CD4-positive, alpha-beta memory T cell (primary cell): ENCODE results near the gene IRF4. TPM values are rescaled to one million over a fixed set of nuclear protein-coding genes. Genes with fewer than 3 reads are reported as not detected.

ENCODE experiments used
- CTCF ChIA-PET: fragments of 350-600 bp; sonication (Branson Sonifier 250); formaldehyde crosslinking; loops from one replicate; lab custom pipeline; 2021; ENCODE audit warnings: inconsistent platforms; ENCODE audit not compliant: partially characterized antibody; lab: Charles Lee
- POLR2A ChIA-PET: fragments of 350-600 bp; sonication (Branson Sonifier 250); formaldehyde crosslinking; loops from one replicate; lab custom pipeline; 2021; ENCODE audit not compliant: partially characterized antibody; lab: Charles Lee
- DNase-seq, 5 donors: peaks; one replicate each; pipeline versions ENCODE4 v3.0.0 to v3.0.0-alpha.2; 2020 to 2022; ENCODE audit warnings: mixed read lengths in 1 of 5
- H3K27ac ChIP-seq: one replicate; pipeline ENCODE4 v1.7.0; 2013; ENCODE audit warnings: low read depth, low read length
- H3K27me3 ChIP-seq: 2 replicates; pipeline ENCODE4 v1.7.0; 2013; ENCODE audit warnings: mild to moderate bottlenecking, low read length, moderate library complexity; ENCODE audit not compliant: insufficient read depth
- H3K36me3 ChIP-seq: 2 replicates; pipeline ENCODE4 v1.7.0; 2013; ENCODE audit warnings: mild to moderate bottlenecking, low read length, moderate library complexity; ENCODE audit not compliant: insufficient read depth
- H3K4me1 ChIP-seq: 2 replicates; pipeline ENCODE4 v1.7.0; 2013; ENCODE audit warnings: mild to moderate bottlenecking, low read length, moderate library complexity; ENCODE audit not compliant: insufficient read depth
- H3K4me3 ChIP-seq, 2 donors: one replicate each; pipeline ENCODE4 v1.7.0; 2013; ENCODE audit warnings: low read length in 2 of 2, mild to moderate bottlenecking in 1 of 2
- H3K9me3 ChIP-seq, 2 donors: one replicate each; pipeline ENCODE4 v1.7.0; 2013; ENCODE audit warnings: low read length in 2 of 2, control low read depth in 1 of 2; ENCODE audit not compliant: control insufficient read depth in 1 of 2
- H3K27ac Mint-ChIP-seq, 7 donors: one replicate each; pipeline ENCODE4 v1.8.0; 2020 to 2021; ENCODE audit warnings: mixed read lengths in 7 of 7, mild to moderate bottlenecking in 6 of 7, inconsistent platforms in 3 of 7, moderate library complexity in 3 of 7
- H3K27me3 Mint-ChIP-seq, 2 donors: one replicate each; pipeline ENCODE4 v1.8.0; 2020 to 2021; ENCODE audit warnings: mixed read lengths in 2 of 2
- H3K36me3 Mint-ChIP-seq, 2 donors: one replicate each; pipeline ENCODE4 v1.8.0; 2020 to 2021; ENCODE audit warnings: mixed read lengths in 2 of 2, inconsistent platforms in 1 of 2, mild to moderate bottlenecking in 1 of 2
- H3K4me1 Mint-ChIP-seq, 4 donors: one replicate each; pipeline ENCODE4 v1.8.0; 2020 to 2021; ENCODE audit warnings: mixed read lengths in 4 of 4, mild to moderate bottlenecking in 1 of 4
- H3K4me3 Mint-ChIP-seq, 8 donors: one replicate each; pipeline ENCODE4 v1.8.0; 2020 to 2021; ENCODE audit warnings: mixed read lengths in 8 of 8, mild to moderate bottlenecking in 7 of 8, moderate library complexity in 6 of 8, inconsistent platforms in 3 of 8
- H3K9me3 Mint-ChIP-seq, 8 donors: one replicate each; pipeline ENCODE4 v1.8.0; 2020 to 2021; ENCODE audit warnings: mixed read lengths in 8 of 8, mild to moderate bottlenecking in 5 of 8, inconsistent platforms in 3 of 8, moderate library complexity in 1 of 8
- intact Hi-C: fragments of 100-400 bp; cut with micrococcal nuclease; formaldehyde crosslinking; loops from one replicate; pipeline ENCODE4 v1.15.1; 2023
- polyA plus RNA-seq, 2 donors: library from polyadenylated mRNA; unstranded; fragments of 300-500 nt; fragmentation: Illumina TruSeq; gene quantifications; one replicate each; pipeline ENCODE4 v1.2.3, GENCODE V29; 2021
- total RNA-seq, 2 experiments: library from RNA; stranded (reverse); gene quantifications; one replicate each; pipeline ENCODE4 v1.2.3, GENCODE V29; 2021

The IRF4 gene
- total and polyA plus RNA-seq, 4 experiments from 2014 or later = 2.7 to 8.6 (median 7.1) TPM

DNA sequence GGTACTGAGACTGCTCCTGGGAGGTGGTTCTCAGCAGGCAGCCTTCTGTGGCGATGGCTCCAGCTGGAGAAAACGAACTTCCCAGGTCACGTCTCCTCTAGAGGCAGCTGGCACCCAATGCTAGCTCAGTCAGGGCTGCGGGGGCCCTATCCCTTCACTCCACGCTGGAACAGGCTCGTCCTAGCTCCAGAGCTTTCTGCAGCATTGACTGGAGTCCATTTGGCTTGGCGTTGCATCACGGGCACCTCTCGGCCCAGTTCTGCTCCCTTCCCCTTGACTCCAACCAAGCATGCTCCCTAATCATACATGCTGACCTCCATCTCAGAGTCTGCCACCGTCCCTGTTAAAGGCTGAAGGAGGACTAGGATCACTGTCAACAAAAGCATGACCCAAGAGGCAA is 5.9 kb upstream of the IRF4 start:
- Histone ChIP-seq H3K27me3 (no peaks in the 10 kb centered on the region), H3K4me3 (no peak overlapping the region), H3K27ac (no peak overlapping the region), H3K9me3 (no peaks in the 10 kb centered on the region), H3K36me3 (no peaks in the 10 kb centered on the region), H3K4me1 (peaks cover 16% of the 10 kb centered on the region)
- intact Hi-C loops = loop anchor here (5.0 kb wide), 2 partner anchors 402 to 997 kb away; no protein-coding TSS in a partner anchor
- Mint-ChIP-seq H3K4me3 (peak overlapping the region in 1 of 8 donors; percentile 54), H3K4me1 (peaks cover 8 to 15% (median 12%) of the 10 kb centered on the region in 4 donors), H3K36me3 (no peaks in the 10 kb centered on the region), H3K27me3 (peaks cover 13 to 21% of the 10 kb centered on the region in 2 donors), H3K27ac (no peak overlapping the region), H3K9me3 (peaks cover 0 to 5% (median 0%) of the 10 kb centered on the region in 8 donors)
- no peak for DNase-seq
- ChIA-PET CTCF (no interaction called here), POLR2A (no interaction called here)

DNA sequence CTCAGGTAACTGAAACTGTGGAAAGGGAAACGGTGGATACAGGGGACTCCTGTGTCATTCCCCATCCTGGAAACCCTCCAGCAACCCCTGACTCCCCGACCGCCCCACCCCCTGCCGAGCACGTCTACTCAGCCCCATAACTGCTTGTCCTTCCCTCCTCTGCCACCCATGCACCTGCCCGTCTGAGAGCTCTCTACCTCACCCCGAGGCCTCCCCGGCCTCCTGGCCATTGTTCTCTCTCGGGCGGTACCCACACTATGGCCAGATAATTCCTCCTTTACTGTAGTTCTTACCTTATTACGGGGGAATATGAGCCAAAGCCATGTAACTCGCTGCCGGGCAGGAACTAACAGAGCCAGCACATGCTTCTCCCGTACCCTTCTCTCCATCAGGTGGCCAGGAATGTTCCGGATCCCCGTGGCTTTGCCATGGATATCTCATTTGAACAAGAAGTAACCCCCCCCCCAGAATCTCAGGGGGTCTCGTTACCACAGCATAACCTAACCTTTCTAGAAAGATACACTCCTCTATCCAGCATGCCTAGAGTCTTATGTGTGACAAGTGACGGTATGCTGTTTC is 4.8 kb upstream of the IRF4 start:
- intact Hi-C loops = loop anchor here (5.0 kb wide), 2 partner anchors 401 to 996 kb away; no protein-coding TSS in a partner anchor
- Histone ChIP-seq H3K4me3 (no peak overlapping the region), H3K9me3 (no peaks in the 10 kb centered on the region), H3K27me3 (no peaks in the 10 kb centered on the region), H3K4me1 (peaks cover 23% of the 10 kb centered on the region), H3K36me3 (no peaks in the 10 kb centered on the region), H3K27ac (no peak overlapping the region)
- DNase-seq = no peak
- no peaks in the 10 kb centered on the region for H3K36me3 Mint-ChIP-seq
- CTCF ChIA-PET = no interaction called here
- POLR2A ChIA-PET = no interaction called here
- H3K27me3 Mint-ChIP-seq = peaks cover 8 to 25% of the 10 kb centered on the region in 2 donors
- peaks cover 14 to 24% (median 19%) of the 10 kb centered on the region in 4 donors for H3K4me1 Mint-ChIP-seq
- no peak overlapping the region for H3K4me3 Mint-ChIP-seq
- H3K27ac Mint-ChIP-seq = no peak overlapping the region
- peaks cover 0 to 5% (median 0%) of the 10 kb centered on the region in 8 donors for H3K9me3 Mint-ChIP-seq

DNA sequence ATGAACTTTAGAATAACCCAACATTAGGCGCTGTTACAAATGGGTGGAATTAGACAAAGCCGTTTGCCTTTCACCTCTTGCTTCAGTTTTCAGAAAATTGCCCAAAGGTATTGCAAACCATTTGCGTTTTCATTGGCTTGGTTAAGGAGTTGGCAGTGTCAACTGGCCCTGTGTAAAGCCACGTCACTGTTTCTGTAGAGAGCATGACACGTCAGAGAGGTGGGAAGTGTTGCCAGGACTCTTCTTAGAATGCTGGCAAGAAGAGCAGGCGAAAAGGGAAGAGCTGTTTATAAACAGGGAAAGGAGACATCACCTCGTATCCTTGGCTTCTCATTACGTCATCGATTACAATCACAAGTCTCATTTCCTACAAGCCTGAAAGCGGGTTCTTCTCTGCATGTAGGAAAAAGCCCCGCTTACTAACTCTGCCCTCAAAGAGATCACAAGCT is 4.2 kb upstream of the IRF4 start:
- no peak overlapping the region for H3K27ac ChIP-seq
- H3K4me3 Mint-ChIP-seq = no peak overlapping the region
- no peak overlapping the region for H3K4me3 ChIP-seq
- H3K27ac Mint-ChIP-seq = no peak overlapping the region
- H3K4me1 ChIP-seq = peaks cover 23% of the 10 kb centered on the region
- no peaks in the 10 kb centered on the region for H3K9me3 ChIP-seq
- H3K27me3 ChIP-seq = no peaks in the 10 kb centered on the region
- H3K4me1 Mint-ChIP-seq = peaks cover 14 to 25% (median 19%) of the 10 kb centered on the region in 4 donors
- peaks cover 0 to 2% (median 0%) of the 10 kb centered on the region in 8 donors for H3K9me3 Mint-ChIP-seq
- no peaks in the 10 kb centered on the region for H3K36me3 ChIP-seq
- H3K36me3 Mint-ChIP-seq = no peaks in the 10 kb centered on the region
- CTCF ChIA-PET = interaction anchor here (0.7 to 1.3 kb wide), 4 partner anchors 137 to 335 kb away, joined by 3 to 6 read pairs (median 4); no protein-coding TSS in a partner anchor
- POLR2A ChIA-PET = no interaction called here
- H3K27me3 Mint-ChIP-seq = peaks cover 8 to 22% of the 10 kb centered on the region in 2 donors
- intact Hi-C loops = loop anchor here (5.0 kb wide), 2 partner anchors 400 to 995 kb away; no protein-coding TSS in a partner anchor
- DNase-seq = no peak

DNA sequence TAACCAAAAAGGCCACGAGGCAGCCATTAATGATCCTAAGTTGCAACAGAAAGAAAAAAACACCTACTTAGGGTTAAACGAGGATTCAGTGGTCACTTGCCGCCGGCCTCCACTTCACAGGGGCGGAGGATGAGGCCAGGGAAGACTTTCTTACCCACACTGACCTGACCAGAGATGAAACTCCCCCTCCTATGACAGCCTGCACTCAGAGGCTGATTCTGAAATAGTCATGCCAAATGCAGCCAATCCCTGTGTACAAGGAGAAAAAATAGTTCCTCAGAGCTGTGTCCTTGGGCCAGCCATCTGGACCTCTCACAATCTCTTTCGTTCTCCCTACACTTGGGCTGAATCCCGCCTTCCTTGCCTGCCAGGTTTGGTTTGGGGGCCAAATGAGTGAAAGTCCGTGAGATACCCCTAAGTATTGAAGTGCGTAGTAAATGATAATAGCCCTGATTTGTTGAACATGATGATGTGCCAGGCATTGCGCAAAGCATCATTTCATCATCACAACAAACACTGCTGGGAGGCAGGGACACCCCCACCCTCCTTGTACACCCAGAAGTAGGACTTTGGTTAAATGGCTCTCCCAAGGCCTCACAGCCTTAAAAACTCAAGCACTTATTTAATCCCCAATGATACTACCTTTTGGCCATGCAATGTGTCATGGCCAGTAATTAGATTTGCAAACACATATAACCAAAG is 3.2 kb upstream of the IRF4 start:
- DNase-seq = no peak
- no peaks in the 10 kb centered on the region for H3K36me3 Mint-ChIP-seq
- POLR2A ChIA-PET = interaction anchor here (1.1 to 7.2 kb wide), 2 partner anchors 15 to 149 kb away, joined by 3 to 60 read pairs; no protein-coding TSS in a partner anchor

DNA sequence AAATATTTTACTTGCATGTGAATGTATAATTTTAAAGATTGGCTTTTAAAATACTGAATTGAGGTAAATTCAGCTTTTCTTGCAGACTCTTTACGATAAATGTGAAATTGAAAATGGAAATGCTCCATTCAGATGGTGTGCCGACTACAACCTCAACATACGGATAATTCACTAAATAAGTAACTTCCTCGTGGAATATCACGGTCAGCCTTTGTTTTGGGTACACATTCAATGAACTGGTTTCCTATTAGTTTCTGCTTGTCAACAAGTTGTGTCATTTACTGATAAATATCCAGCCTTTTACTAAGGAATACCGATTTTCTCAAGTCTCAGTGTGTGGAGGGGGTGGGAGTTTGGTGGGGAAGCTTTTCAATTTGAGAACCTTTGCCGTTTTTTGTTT is 2.4 kb upstream of the IRF4 start:
- Mint-ChIP-seq H3K36me3 (peaks cover 0 to 3% of the 10 kb centered on the region in 2 donors), H3K27ac (peak overlapping the region in 1 of 7 donors; percentile 79), H3K27me3 (peaks cover 6 to 20% of the 10 kb centered on the region in 2 donors), H3K9me3 (no peaks in the 10 kb centered on the region), H3K4me3 (peak overlapping the region in 3 of 8 donors; percentile 71 to 94 (median 94)), H3K4me1 (peaks cover 19 to 41% (median 25%) of the 10 kb centered on the region in 4 donors)
- no peaks in the 10 kb centered on the region for H3K9me3 ChIP-seq
- CTCF ChIA-PET = interaction anchor here (0.9 to 6.3 kb wide), 10 partner anchors 15 to 203 kb away, joined by 3 to 34 read pairs (median 6); no protein-coding TSS in a partner anchor
- H3K27me3 ChIP-seq = no peaks in the 10 kb centered on the region
- POLR2A ChIA-PET = interaction anchor here (0.5 to 7.2 kb wide), 5 partner anchors 13 to 201 kb away, joined by 3 to 60 read pairs (median 5); no protein-coding TSS in a partner anchor
- no peak for DNase-seq
- H3K4me1 ChIP-seq = peaks cover 28% of the 10 kb centered on the region
- no peaks in the 10 kb centered on the region for H3K36me3 ChIP-seq
- intact Hi-C loops = loop anchor here (1.0 to 5.0 kb wide), 6 partner anchors 136 to 1008 kb away; no protein-coding TSS in a partner anchor
- H3K4me3 ChIP-seq = no peak overlapping the region
- no peak overlapping the region for H3K27ac ChIP-seq

More for the DNA sequence above, 3.2 kb upstream of the IRF4 start:
- Histone ChIP-seq H3K36me3 (no peaks in the 10 kb centered on the region), H3K27ac (no peak overlapping the region), H3K4me1 (peaks cover 23% of the 10 kb centered on the region), H3K4me3 (no peak overlapping the region), H3K27me3 (no peaks in the 10 kb centered on the region), H3K9me3 (no peaks in the 10 kb centered on the region)
- Mint-ChIP-seq H3K4me1 (peaks cover 14 to 34% (median 19%) of the 10 kb centered on the region in 4 donors), H3K4me3 (no peak overlapping the region), H3K9me3 (peaks cover 0 to 2% (median 0%) of the 10 kb centered on the region in 8 donors), H3K27me3 (peaks cover 8 to 22% of the 10 kb centered on the region in 2 donors), H3K27ac (peak overlapping the region in 1 of 7 donors; percentile 12)
- CTCF ChIA-PET = interaction anchor here (0.8 to 2.6 kb wide), 4 partner anchors 136 to 199 kb away, joined by 4 to 10 read pairs (median 8); no protein-coding TSS in a partner anchor
- intact Hi-C loops = loop anchor here (2.0 to 5.0 kb wide), 3 partner anchors 204 to 994 kb away; no protein-coding TSS in a partner anchor

DNA sequence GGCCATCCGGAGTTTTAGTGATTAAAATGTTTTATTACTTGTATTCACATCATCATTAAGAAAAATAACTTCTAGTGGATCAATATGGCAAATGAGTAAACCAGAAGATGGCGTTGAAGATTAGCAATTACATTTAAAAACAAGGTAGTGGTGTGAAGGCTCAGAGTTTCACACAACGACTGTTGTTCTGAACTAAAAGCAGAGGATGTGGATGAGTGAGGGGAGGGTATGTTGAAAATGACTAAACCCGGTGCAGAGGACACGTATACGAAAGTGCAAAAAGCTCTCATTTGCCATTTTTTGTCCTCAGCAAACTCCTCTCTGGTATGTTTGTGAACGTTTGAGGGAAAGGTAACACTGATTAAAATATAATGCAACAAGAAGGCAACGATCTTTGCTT is 1.9 kb upstream of the IRF4 start:
- Histone ChIP-seq H3K9me3 (no peaks in the 10 kb centered on the region), H3K4me1 (peaks cover 33% of the 10 kb centered on the region), H3K27me3 (no peaks in the 10 kb centered on the region), H3K36me3 (no peaks in the 10 kb centered on the region), H3K27ac (no peak overlapping the region), H3K4me3 (no peak overlapping the region)
- Mint-ChIP-seq H3K4me1 (peaks cover 20 to 41% (median 26%) of the 10 kb centered on the region in 4 donors), H3K36me3 (peaks cover 0 to 3% of the 10 kb centered on the region in 2 donors), H3K27me3 (peaks cover 6 to 18% of the 10 kb centered on the region in 2 donors), H3K4me3 (peak overlapping the region; percentile 53 to 94 (median 76)), H3K27ac (peak overlapping the region; percentile 1 to 79 (median 37)), H3K9me3 (no peaks in the 10 kb centered on the region)
- intact Hi-C loops = loop anchor here (1.0 to 10.0 kb wide), 10 partner anchors 15 to 1008 kb away; partner anchors contain the start of genes DUSP22 and EXOC2
- peak in 4 of 5 donors; percentile 45 to 50 (median 47) for DNase-seq
- ChIA-PET POLR2A (interaction anchor here (0.7 to 7.2 kb wide), 5 partner anchors 14 to 201 kb away, joined by 3 to 60 read pairs (median 5); no protein-coding TSS in a partner anchor), CTCF (interaction anchor here (0.6 to 6.3 kb wide), 14 partner anchors 10 to 398 kb away, joined by 3 to 34 read pairs (median 5); no protein-coding TSS in a partner anchor)
